ENCODE measurements around the gene PM20D2.

PM20D2 gene

GRCh38 chr6:89146718-89147700 lies 1.2 kb downstream of the PM20D2 start:
- no peak for DNase-seq

GRCh38 chr6:89148016-89148750 lies 2.3 kb downstream of the PM20D2 start:
- peak; percentile 57 for DNase-seq

- no peak for DNase-seq
These were observed 8.3 kb downstream of the PM20D2 start for GRCh38 chr6:89154131-89154530.

- DNase-seq, result no peak
These were observed 14.7 kb downstream of the PM20D2 start for GRCh38 chr6:89160331-89161092.

- DNase-seq, result no peak
These were observed 15.6 kb downstream of the PM20D2 start for GRCh38 chr6:89161326-89162046.

- DNase-seq, result no peak
These were observed 16.2 kb downstream of the PM20D2 start for GRCh38 chr6:89162047-89162371.

GRCh38 chr6:89172131-89172530 lies 26.3 kb downstream of the PM20D2 start:
- no peak for DNase-seq

GRCh38 chr6:89173634-89174033 lies 27.8 kb downstream of the PM20D2 start:
- DNase-seq, result no peak

- DNase-seq, result no peak
These were observed 34.3 kb downstream of the PM20D2 start for GRCh38 chr6:89180112-89180511.

- no peak for DNase-seq
These were observed 35.1 kb downstream of the PM20D2 start for GRCh38 chr6:89180971-89181370.

GRCh38 chr6:89183294-89183693 lies 37.4 kb downstream of the PM20D2 start:
- DNase-seq, result no peak

- DNase-seq, result no peak
These were observed 38.5 kb downstream of the PM20D2 start for GRCh38 chr6:89184344-89184743.

- DNase-seq, result no peak
These were observed 40.9 kb downstream of the PM20D2 start for GRCh38 chr6:89186762-89187161.

GRCh38 chr6:89187504-89187903 lies 41.6 kb downstream of the PM20D2 start:
- no peak for DNase-seq

GRCh38 chr6:89190741-89191140 lies 44.9 kb downstream of the PM20D2 start:
- DNase-seq, result no peak

- no peak for DNase-seq
These were observed 48.7 kb downstream of the PM20D2 start for GRCh38 chr6:89194559-89194958.

- no peak for DNase-seq
These were observed 51.3 kb downstream of the PM20D2 start for GRCh38 chr6:89197141-89197540.

- no peak for DNase-seq
These were observed 52.4 kb downstream of the PM20D2 start for GRCh38 chr6:89198235-89198634.

- no peak for DNase-seq
These were observed 53.7 kb downstream of the PM20D2 start for GRCh38 chr6:89199579-89199978.

GRCh38 chr6:89200706-89201215 lies 54.9 kb downstream of the PM20D2 start:
- no peak for DNase-seq

- DNase-seq, result no peak
These were observed 58.2 kb downstream of the PM20D2 start for GRCh38 chr6:89204096-89204495.

- no peak for DNase-seq
These were observed 60.0 kb downstream of the PM20D2 start for GRCh38 chr6:89205819-89206218.

Data from activated CD8-positive, alpha-beta memory T cell treated with anti-CD3 and anti-CD28 coated beads for 24 hours (primary cell).